ENCODE measurements around the gene WIPF2.
"Not testable (repeated sequence)": the region's sequence is repeated elsewhere in the genome, so short reads cannot be mapped to it uniquely, and the experiment has no call there.

The WIPF2 gene

GRCh38 chr17:40192961-40193360, 26.1 kb upstream of the WIPF2 start:
- ATAC-seq: no peak

GRCh38 chr17:40194821-40195220, 24.3 kb upstream of the WIPF2 start:
- ATAC-seq: no peak

DNA sequence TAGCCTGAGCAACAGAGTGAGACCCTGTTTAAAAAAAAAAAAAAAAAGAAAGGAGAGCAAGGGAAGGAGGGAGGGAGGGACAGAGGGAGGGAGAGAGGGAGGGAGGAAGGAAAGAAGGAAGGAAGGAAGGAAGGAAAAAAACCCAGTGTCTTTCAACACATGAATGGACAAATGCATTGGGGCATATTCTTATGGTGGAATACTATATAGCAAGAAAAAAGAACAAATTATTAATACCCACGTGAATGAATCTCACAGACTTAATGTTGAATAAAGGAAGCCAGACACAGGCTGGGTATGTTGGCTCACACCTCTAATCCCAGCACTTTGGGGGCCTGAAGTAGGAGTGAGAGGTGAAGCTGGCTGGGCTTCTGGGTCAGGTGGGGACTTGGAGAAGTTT, 21.6 kb upstream of the WIPF2 start:
- no peak for ATAC-seq

- ATAC-seq: not testable (repeated sequence)
Observed at GRCh38 chr17:40197965-40198456, 21.1 kb upstream of the WIPF2 start.

DNA sequence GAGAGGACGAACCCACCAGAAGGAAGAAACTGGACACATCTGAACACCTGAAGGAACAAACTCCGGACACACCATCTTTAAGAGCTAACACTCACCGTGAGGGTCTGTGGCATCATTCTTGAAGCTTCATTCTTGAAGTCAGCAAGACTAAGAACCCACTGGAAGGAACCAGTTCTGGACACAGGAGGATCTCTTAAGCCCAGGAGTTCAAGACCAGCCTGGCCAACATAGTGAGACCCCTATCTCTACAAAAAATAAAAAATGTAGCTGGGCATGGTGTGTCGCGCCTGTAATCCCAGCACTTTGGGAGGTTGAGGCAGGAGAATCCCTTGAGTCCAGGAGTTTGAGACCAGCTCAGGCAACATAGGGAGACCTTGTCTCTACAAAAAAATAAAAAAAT, 20.5 kb upstream of the WIPF2 start:
- no peak for ATAC-seq

- no peak for ATAC-seq
Observed at GRCh38 chr17:40203131-40203530, 16.0 kb upstream of the WIPF2 start.

DNA sequence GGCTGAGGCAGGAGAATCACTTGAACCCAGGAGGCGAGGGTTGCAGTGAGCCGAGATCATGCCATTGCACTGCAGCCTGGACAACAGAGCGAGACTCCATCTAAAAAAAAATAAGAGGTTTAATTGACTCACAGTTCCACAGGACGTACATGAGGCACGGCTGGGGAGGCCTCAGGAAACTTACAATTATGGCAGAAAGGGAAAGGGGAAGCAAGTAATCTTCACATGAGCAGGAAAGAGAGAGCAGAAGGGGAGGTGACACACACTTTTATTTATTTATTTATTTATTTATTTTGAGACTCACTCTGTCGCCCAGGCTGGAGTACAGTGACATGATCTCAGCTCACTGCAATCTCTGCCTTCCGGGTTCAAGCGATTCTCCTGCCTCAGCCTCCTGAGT, 12.9 kb upstream of the WIPF2 start:
- ATAC-seq: not testable (repeated sequence)

DNA sequence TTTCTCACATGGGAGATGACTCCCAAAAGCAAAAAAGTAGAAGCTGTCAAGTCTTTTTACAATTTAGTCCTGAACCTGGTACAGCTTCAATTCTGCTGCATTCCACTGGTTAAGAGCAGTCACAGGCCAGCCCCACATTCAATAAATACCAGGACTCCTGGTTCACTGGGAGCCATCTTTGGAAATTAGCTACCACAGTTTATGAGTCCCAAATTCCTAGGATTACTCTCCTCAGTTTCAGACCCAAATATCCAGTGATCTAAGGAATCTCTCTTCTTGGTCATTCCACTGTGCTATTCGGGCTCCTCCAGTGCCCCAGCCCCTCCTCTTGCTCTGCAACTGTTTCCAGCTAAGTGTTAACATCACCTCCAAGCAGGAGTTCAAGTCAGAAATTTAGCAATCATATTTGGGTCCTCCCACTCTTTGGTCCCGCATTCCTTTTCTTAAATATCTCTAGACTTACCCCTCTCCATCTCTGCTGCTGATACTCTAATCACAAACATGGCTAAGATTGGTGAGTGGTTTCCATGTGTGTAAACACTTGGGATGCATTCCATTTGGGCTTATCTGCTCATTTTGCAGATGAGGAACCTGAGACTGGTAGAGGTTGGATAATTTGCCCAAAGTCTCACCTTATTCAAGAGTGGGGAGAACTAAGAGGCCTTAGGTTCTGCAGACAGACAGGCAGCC, 9.6 kb upstream of the WIPF2 start:
- ATAC-seq: no peak

- not testable (repeated sequence) for ATAC-seq
Observed at GRCh38 chr17:40213914-40214313, 5.2 kb upstream of the WIPF2 start.

- ATAC-seq: peak in 1 of 2 donors; percentile 39
Observed at GRCh38 chr17:40218006-40218739, 931 bp upstream of the WIPF2 start.

DNA sequence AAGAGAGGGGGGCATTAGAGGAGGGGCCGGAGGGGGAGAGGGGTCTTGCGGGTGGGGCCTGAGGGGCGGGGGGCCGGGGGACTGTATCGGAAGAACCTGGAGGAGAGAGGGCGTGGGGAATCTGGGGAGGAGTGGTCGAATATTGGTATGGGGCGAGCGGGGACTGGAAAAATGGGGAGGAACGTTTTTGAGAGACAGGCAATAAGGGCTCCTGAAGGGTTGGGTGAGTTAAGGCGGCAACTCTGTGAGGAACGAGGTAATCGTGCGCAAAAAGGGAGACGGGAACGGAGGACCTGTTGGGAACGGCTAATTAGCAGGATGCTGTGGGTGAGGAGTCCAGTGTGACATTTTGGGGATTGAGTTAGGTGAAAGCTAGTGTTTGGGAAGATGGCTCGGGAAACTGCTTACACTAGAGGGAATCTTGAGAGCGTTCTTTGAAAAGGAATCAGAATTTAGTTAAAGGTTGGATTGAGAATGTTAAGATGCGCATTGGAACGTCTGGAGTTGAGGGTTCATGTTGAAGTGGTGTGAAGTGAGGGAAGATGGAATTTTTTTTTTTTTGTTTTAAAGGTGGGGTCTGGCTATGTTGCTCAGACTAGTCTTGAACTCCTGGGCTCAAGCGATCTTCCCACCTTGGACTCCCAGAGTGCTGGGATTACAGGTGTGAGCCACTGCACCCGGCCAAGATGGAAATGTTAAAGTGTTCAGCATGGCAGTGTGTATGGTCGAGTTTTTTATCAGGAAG, 662 bp downstream of the WIPF2 start:
- peak in 1 of 2 donors; percentile 4 for ATAC-seq

- ATAC-seq: no peak
Observed at GRCh38 chr17:40224718-40225550, 5.8 kb downstream of the WIPF2 start.

GRCh38 chr17:40229146-40229545, 10.0 kb downstream of the WIPF2 start:
- not testable (repeated sequence) for ATAC-seq

DNA sequence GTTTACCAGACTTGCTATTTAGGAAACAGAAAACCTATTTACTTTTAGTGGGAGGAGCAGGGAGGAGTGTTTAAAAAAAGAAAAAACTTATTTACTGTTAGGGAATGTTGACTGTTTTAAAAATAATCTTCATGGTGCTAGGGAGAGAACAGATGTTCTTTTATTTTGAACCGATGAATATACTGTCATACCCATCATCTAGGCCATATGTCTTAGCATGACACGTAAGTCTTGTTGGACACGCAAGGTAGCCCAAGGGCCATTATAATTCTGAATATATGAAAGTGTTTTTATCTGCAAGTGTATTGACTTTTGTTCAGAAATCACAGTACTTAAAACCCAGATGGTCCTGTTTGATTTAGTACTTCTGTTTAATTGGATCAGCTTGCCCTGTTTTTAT, 11.6 kb downstream of the WIPF2 start:
- ATAC-seq: no peak

- not testable (repeated sequence) for ATAC-seq
Observed at GRCh38 chr17:40231928-40232327, 12.8 kb downstream of the WIPF2 start.

DNA sequence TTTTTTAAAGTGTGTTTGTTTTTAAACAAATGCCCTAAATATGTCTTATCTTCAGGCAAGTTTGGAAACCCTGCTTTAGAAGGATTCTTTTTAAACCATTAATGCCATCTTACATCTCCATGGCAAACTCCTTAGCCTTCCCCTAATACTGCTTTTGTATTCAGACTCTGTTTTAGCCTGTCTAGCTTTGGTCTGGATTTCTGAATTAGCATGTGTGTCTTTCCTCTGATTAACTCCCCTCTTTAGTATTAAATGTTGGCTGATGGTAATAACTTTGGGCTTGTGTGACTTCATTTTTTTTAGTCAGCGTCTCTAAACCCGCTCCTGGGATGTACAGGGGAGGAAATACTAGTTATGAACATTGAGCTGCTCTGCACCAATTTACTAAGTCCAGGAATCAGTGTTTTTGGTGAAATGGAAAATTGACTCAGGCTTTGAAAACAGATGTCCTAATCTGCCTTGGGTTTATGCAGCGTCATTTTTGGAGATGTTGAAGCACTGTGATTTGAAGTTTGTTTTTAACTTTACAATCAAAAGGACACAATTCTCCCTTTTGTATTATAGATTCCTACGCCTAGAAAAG, 22.2 kb downstream of the WIPF2 start:
- ATAC-seq: no peak

DNA sequence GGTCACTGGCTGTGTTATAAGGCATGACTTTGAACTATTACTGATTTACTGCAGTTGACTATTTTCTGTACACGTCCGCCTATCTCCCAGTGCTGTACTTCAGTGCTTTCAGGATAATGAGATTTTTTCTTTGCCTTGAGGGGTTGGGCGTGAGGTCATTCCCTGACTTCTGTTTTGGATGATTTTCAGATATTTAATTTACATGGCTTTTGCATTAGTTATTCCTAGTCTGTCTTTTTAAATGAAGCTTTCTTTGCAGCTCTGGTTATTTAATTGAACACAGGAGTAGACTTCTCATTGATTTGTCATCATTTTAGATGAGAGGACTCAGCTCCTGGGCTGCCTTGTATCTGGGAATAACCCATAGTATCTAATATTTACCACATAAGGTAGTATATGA, 23.7 kb downstream of the WIPF2 start:
- no peak for ATAC-seq

DNA sequence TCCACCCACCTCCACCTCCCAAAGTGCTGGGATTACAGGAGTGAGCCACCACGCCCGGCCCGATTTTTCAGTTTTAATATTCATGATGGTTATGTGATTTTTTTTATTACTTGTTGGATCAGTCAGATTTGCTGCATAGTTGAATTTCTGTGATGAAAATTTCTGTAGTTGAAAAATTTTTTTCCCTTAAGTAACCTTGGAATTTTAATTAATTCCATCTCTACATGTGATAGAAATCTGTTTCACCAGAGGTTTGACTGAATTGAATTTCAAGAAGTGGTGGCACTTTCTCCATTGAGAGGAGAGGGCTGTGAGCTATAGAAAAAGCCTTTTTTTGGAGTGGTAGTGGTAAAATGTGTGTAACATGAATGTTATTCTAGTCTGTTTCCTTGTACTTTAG, 24.7 kb downstream of the WIPF2 start:
- no peak for ATAC-seq

- no peak for ATAC-seq
Observed at GRCh38 chr17:40244255-40244654, 25.2 kb downstream of the WIPF2 start.

- no peak for ATAC-seq
Observed at GRCh38 chr17:40247926-40248495, 28.9 kb downstream of the WIPF2 start.

GRCh38 chr17:40248507-40248906, 29.4 kb downstream of the WIPF2 start:
- no peak for ATAC-seq

GRCh38 chr17:40251576-40251975, 32.5 kb downstream of the WIPF2 start:
- ATAC-seq: no peak
